T-helper 2 cell treated with Interferon-gamma antibody and Interleukin-4, amounts not matched to agents 100 ng/mL and 5 ng/mL, for 36 hours (primary cell): ENCODE measurements around the gene GOLGA6C. TPM values are rescaled to one million over a fixed set of nuclear protein-coding genes. Genes with fewer than 3 reads are reported as not detected.
"Not testable (repeated sequence)": the region's sequence is repeated elsewhere in the genome, so short reads cannot be mapped to it uniquely, and the experiment has no call there.

Experiments
- intact Hi-C: fragments of 100-400 bp; cut with micrococcal nuclease; formaldehyde crosslinking; loops from one replicate; pipeline ENCODE4 v1.15.1; 2023
- total RNA-seq: library from RNA; stranded (reverse); gene quantifications from 2 replicates; pipeline ENCODE4 v1.2.3, GENCODE V29; 2022

The GOLGA6C gene
- total RNA-seq, 1 donor from 2014 or later: not detected

DNA sequence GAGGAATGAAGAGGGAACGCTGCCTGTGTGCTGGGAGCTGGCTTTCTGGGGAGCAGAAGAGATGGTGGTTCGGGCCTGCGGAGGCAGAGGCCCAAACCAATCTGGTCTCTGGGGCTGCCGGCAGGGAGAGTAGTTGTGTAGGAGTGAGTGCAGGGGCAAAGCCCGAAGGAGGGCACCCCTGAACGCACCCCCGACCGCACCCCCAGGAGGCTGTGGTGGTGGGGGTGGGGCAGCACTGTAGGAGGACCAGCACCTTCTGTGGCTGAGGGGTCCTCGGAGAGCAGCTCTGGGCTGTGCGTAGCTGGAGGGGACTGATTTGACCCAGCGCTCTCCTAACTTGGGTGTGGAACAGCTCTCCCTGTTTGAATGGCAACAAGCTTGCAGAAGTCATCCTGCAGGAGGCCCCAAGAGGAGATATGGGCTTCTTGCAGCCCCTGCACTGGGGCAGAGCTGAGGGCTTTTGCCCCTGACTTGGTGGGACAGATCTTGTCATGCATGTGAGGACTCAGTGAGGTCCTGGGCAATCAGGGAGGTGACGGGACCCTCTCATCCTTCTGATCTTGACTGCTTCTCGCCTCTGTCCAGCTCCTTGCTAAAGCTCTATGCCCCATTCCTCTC lies 30.4 kb upstream of the GOLGA6C start:
- intact Hi-C loops: no loop called here

DNA sequence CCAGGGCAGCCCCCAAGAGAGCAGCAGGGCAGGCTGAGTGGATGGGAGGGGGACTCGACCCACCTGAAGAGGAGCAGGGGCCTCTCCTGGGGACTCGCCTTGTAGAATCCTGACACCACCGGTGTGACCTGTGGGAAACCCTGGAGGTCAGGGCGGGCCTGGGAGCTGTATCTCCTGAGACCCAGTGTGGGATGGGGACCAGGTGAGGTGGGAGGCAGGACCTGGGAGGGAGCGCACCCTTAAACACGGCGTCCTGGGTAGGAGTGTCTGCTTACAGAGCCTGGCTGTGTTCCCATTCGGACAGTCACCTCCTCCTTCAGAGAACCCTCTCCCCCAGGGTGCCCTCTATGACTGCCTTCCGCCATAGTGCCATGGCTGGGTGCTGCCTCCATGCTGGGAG lies 29.3 kb upstream of the GOLGA6C start:
- intact Hi-C loops: no loop called here

DNA sequence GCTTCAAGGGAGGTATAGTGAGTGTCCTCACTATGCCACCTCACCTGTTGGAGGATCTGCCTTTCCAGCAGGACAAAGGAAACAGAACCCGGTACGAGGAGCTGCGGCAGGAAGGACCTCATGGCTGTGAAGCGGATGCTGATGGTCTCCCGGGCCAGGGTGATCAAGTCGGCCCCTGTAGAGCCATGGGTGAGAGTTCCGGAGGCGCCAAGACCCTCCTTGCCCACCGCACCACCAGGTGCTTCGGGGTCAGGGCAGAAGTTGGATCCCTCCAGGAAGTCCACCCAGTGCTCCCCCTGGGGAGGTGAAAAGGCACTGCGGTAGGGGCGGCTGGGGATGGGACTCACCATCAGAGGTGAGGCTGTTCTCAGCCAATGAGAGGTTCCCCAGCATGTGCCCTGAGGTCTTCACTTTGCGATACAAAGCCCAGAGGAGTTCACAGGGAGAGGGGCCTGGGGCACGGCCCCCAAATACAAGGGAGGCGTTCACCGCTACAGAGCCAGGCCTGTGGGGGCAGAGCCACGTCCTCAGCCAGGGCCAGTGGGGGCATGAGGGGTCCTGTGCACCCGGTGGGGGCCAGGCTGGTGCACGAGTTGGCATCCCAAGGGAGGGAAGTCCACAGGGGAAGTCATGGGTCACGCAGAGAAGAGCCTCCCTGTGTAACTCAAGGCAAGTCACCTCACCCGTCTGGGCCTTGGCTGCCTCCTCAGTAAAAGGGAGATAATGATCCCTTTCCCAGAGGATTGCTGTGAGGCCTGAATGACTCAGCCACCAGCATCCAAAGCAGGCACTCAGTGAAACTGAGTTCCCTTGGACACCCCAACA lies 28.7 kb upstream of the GOLGA6C start:
- intact Hi-C loops: no loop called here

DNA sequence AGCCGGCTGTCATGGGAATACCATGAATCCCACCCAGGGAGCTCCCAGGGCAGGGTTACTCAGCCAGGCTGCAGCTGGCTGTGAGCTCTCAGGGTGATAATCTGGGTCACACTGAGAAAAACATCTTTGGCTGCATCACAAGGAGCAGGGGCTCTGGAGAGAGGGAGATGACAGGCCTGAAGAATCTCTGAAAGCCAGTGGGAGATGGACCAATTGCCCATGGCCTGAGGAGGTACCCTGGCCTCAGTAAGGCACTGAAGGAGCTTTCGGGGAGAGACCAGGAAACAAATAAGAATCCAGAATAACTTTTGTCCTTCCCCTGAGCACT lies 28.2 kb upstream of the GOLGA6C start:
- intact Hi-C loops: no loop called here

DNA sequence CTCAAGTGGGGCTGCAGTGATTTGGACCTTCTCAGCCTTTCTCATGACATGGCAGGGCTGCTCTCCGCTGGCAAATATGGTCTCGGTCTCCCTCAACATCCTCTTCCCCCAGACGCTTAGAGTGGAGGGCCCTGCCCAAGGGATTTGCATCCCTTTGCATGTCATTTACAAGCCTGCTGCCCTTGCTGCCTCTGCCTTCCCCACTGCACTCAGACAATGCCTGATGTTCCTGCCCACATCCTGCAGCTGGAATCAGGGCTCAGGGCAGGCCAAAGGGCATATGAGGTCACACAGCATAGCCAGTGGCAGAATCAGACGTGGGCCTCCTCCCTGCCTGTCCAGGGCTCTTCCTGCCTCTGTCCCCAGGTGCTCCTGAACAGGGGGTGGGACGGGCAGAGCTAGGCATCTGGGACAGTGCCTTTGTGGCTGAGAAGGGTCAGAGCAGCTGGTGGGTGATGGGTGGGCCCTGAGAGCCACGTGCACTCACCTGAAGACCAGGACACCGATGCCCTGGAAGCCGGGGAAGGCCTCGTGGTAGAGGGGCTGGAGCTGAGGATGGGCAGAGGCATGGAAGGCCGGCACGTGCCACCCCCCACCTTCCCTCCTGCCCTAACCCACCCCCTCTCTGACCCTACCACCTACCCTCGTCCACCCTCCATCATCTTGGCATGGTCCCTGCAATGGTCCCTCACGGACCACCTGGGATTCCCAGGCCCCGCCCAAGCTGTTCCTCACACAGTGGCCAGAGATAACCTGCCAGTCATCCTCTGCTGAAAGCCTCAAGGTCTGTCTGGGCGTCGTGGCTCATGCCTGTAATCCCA lies 27.4 kb upstream of the GOLGA6C start:
- intact Hi-C loops: no loop called here

DNA sequence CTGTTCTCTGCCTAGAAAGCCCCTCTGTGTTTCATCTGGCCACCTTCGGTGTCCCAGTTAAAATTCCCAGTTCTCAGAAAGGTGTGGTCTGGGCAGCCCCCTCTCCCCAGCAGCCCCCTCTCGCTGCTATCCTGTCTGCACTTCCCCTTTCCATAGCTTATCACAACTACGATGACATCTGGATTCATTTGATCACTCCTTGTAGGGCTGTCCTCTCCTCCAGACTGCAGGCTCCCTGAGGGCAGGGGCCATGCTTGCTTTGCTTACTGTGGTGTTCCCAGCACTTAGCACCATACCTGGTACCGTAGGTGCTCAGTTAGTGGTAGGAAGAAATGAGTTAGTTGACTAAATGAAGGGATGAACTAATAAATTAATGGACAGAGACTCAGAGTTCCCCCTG lies 26.3 kb upstream of the GOLGA6C start:
- intact Hi-C loops: no loop called here

DNA sequence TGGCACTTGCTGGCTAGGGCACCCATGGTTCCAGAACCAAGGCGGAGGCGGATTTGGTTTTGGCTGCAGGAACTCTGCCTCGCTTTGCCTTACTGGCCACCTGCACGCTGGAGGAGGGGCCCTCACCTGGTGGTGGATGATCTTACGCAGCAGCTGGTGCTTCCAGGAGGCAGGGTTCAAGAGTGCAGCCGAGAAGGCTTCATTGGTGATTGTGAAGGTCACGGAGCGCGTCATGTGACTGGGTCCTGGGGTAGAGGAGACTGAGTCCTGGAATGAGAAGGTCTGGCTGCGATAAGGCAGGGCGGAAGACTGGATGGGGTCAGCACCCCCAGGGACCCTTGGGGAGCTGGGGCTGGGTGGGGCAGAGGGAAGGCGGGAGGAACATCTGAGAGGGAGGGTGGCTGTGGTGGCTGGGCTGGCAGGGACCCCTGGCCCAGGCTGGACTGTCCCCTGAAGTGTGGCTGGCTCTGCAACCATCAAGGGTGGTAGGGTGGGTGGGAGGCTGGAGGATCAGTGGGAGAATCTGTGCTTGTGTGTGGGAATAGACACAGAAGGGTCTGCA lies 25.8 kb upstream of the GOLGA6C start:
- intact Hi-C loops: no loop called here

DNA sequence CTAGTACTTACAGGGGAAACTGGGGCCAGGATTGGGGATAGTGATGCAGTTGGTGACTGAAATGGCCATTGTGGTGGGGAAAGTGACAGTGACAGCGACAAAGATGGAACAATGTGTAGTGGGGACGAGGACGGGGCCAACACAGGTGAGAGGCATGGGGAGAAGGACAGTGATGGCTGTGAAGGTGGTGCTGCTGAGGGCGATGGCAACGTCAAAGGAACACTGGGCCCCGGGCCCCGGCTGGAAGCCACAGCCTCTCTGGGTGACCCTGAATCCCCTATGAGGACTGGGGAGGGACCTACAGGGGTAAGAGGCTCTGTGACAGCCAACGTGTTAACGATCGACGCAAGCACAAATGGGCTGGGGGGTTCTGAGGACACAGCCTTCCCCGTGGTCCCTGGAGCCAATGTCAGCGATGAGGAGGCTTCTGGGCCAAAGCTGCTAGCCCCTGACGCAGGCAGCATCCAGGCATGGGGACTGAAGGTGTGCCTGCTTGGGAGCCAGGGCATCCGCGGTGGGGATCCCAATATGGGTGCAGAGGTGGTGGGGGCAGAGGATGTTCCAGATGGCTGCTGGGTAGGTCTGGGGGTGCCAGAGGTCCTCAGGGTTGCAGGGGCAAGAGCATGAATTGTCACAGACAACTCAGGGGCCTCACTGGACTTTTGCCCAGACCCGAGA lies 25.2 kb upstream of the GOLGA6C start:
- intact Hi-C loops: no loop called here

DNA sequence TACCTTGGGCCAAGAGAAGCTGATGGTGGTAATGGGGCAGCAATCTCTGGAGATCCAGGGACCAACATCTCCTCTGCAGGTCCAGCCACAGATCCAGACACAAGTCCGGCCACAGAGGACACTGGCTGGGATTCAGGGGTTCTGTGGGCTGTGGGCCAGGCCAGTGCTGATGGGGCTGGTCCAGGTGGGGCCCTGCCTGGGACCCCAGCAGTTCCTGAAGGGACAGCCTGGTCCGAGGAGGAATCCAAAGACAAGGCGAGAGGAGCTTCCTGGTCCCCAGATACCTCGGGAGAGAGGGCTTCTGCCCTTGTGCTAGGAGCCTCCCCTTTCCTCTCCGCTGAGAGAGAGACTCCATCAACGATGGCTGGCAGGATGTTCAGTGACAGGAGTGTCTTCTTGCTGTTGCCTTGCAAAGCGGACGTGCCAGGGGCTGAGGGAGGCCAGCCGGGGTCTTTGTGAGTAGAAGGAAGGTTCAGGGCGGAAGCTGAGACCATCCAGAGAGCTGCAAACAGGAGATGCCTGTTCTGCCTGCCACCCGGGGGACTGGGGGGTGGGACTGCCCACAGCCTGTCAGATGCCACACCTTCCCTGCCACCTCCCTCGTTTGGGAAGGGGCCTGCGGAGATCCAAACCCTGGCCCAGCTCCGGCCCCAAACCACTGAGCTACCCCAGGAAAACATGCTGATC lies 24.5 kb upstream of the GOLGA6C start:
- intact Hi-C loops: no loop called here

DNA sequence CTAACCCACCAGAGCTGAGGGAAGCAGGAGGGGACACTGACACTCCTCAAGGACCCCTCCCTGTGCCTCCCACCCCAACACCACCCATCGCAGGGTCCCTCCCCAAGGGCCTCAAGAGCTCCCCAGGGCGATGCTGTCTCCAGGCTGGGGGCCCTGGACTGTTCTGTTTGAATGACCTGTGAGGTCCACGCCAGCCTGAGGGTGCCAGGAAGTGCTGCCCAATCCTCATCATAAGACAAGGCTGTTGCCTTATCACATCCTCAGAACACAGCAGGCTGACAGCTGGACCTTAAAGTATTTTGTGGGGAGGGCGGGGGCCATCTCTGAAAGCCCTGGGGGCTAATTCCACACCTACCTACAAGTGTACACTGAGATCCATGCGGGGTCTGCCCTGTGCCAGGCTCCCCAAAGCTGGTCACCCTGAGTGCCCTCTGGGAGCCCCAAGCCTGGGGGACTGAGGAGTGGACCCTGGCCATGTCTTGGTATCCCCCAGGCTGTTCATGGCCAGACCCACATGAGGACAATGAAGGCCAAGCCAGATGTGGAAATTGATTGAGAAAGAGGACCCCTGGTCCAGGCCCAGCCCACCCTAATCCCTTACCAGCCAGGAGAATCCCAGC lies 23.8 kb upstream of the GOLGA6C start:
- intact Hi-C loops: no loop called here

DNA sequence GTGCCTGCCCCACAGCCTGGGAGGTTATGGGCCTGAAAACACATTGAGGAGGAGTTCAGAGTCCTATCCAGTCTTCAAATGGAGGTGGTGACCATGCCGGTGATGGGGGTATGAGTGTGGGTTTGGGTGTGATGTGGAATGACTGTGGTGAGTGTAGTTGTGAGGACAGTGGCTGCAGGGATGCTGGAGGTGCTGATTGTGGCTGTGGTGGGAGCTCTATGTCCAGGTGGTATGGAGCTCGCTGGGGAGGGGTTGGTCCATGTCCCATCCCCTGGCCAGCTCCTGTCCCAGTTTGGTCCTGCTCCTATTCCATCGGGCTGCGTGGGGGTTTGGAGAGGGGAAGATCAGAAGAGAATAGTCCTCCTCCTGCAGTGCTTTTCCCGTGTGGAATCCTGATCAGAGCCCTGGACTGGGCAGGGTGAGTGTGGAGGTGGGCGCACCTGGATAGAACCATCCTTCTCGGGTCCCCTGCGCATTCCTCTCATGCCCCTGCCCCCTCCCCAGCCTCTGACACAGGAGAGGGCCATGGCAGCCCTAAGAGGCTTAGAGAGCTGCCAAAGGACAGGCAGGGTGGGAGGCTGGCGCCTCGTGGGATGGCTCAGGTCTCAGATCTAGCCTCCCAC lies 23.0 kb upstream of the GOLGA6C start:
- intact Hi-C loops: no loop called here

DNA sequence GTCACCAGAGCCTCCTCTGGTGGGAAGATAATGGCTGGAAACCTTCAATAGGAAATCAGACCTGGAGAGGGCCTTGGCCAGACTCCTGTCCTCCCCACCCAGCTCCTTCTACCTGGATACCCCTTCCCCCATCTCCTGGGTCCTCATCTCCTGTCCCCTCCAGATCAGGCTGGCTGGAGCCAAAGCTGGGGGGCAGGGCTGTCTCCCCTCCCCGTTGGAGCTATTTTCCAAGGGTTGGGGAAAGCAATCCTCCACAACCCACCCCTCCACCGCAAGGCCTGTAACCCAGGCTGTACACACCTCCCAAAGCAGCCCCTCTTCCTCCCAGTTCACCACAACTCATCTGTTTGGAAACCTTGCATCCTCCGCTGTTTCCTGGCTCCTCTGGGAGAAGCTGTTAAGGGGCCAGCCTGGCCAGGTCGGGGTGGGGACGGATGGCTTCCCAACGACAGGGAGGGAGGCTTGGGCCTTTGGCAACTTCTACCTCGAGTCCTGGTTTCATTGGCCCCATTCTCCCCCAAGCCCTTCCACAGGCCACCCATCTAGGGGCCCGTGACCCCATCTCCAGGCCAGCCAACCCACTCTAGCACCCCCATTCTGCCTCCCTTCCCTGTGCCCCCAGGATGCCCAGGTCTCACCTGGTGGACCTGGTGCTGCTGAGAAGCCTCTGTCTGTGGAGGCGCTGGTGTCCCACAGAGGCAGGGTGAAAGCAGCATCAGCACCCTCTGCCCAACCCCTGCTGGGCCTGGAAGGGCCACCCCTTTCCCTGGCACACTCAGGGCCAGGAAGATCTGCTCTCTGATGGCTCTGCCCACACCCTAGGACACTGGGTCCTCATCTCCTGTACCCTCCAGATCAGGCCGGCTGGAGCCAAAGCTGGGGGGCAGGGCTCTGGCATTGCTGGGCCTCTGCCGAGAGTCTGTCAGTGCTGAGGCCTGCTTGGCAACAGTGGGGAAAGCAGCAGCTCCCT lies 22.1 kb upstream of the GOLGA6C start:
- intact Hi-C loops: no loop called here

DNA sequence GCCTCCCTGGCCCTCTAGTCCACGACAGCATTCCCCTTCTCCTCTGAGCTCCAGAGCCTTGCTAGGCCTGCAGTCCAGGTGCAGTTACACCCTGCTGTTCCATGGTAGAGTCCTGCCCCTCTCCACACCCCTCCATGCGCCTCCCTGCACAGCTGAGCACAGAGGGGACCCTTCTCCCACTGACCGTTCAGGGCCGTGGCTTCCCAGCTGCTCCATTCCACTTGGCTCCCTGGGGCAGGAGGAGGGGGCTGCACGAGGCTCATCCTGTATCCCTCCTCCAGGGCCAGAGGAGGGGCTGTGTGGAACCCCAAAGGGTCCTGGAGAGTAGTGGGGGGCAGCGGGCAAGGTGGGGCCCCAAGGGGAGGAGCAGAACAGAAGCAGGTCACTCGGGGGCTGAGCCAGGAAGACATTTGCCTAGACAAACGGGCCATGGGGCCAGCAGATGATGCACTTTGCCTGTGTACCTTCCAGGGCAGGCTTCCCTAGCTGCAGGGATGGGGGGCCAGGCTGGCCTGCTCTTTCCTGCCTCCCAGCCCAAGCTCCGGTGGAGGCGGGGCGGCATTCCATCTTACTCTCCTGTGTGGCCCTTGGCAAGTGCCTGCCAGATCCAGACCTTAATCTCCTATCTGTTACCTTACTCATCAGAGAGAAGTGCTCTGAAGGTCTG lies 20.7 kb upstream of the GOLGA6C start:
- intact Hi-C loops: no loop called here

DNA sequence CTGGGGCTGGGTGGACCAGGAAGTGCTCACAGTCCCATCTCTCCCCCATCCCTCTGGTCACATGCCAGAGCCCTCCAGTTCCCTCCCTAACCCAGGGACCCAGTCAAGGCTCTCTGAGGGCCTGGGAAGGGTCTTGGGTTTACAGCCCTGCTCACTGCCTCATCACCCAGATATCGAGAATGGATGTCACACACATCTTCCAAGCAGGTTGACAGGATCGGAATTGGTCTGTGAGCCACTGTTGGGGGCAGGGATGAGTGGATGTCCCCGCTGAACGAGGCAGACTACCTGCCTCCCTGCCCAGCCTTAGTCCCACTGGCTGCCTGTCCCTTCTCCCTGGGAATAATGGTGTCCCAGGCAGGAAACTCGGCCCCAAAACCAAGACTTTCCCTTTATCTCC lies 20.0 kb upstream of the GOLGA6C start:
- intact Hi-C loops: no loop called here

DNA sequence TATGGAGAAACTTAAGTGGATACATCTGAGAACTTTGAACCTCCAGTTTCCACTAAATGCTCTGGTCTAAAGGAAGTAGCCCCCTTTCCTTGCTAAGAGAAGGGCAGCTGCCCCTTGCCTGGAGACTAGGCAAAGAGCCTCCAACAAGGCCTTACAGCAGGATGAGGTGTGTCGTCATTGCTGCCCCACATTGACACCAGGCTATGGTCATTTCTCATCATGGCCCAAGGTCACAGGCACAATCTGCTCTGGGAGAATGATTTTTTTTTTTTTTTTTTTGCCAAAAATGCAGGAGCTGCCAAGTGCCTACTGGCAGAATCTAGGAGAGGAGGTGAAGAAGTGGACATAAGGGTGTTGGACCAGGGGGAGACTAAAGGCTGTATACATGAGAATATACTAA lies 12.4 kb upstream of the GOLGA6C start:
- intact Hi-C loops: not testable (repeated sequence)

DNA sequence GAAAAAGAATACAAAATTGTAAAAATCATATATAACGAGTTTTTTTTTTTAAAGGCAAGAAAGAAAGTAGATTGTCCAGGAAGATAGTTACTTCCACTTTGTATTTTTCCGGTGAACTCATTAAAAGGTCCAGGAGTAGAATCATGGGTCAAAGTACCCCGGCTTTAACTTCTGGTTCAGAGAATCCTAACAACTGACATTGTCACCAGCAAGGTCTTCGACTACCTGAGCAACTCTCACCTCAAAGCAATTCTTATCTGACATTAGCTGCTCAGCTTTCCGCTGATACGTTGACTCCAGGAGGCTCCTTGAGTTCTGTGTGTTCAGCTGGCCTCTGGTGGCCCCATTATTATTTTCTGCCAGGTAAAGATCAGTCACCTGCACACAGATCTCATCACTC lies 9.1 kb upstream of the GOLGA6C start:
- intact Hi-C loops: not testable (repeated sequence)

DNA sequence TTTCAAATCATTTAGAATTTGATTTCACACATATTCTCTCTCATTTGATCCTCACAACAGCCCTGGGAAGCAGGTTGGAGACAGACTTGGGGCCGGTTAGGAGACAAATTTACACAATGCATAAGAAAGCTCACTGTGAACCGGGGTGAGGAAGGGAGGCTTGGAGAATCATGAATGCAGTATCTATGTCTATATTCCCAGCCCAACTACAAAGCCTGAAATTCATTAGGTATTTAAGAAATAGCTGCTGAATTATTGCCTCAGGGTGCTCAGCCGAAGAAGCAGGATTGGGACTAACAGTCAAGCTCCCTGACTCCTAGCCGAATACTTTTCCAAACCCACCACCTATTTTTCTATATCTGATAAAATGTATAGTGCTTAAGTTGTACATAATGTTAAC lies 8.4 kb upstream of the GOLGA6C start:
- intact Hi-C loops: no loop called here

DNA sequence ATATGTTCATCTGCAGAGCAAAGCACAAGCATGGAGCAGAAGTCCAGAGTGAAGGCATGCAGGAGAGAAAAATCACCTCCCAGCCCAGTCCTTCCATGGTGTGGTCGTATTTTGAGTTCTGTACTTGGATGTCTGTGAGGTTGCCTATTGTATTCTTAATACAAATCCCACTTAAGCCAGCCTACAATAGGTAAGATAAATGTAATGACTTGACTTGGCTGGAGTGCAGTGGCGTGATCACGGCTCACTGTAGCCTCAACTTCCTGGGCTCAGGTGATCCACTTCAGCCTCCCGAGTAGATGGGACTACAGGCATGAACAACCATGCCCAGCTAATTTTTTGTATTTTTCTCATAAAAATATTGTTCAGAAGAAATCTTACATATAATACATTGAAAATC lies 6.8 kb upstream of the GOLGA6C start:
- intact Hi-C loops: not testable (repeated sequence)
